Osteocyte (in vitro differentiated cells): ENCODE data around the gene FGF14. TPM values are rescaled to one million over a fixed set of nuclear protein-coding genes. Genes with fewer than 3 reads are reported as not detected.

Experiments
- DNase-seq: peaks from one replicate; pipeline ENCODE4 v3.0.0; 2021; ENCODE audit warnings: mixed read lengths; ENCODE audit not compliant: unreplicated experiment; ENCODE audit errors: extremely low spot score
- H3K27ac Mint-ChIP-seq: one replicate; pipeline ENCODE4 v1.8.0; 2021; ENCODE audit warnings: mild to moderate bottlenecking, mixed read lengths; ENCODE audit not compliant: unreplicated experiment
- H3K27me3 Mint-ChIP-seq: one replicate; pipeline ENCODE4 v1.8.0; 2021; ENCODE audit warnings: mixed read lengths; ENCODE audit not compliant: unreplicated experiment
- H3K36me3 Mint-ChIP-seq: one replicate; pipeline ENCODE4 v1.8.0; 2021; ENCODE audit warnings: mixed read lengths; ENCODE audit not compliant: unreplicated experiment
- H3K4me1 Mint-ChIP-seq: one replicate; pipeline ENCODE4 v1.8.0; 2021; ENCODE audit warnings: mixed read lengths; ENCODE audit not compliant: unreplicated experiment
- H3K4me3 Mint-ChIP-seq: one replicate; pipeline ENCODE4 v1.8.0; 2021; ENCODE audit warnings: mild to moderate bottlenecking, moderate library complexity, mixed read lengths; ENCODE audit not compliant: unreplicated experiment
- H3K9me3 Mint-ChIP-seq: one replicate; pipeline ENCODE4 v1.8.0; 2021; ENCODE audit warnings: mixed read lengths; ENCODE audit not compliant: unreplicated experiment
- CTCF ChIP-seq: fragments of 200-600 bp; sonication (generic); IDR thresholded peaks from 2 replicates; pipeline ENCODE4 v1.5.0; 2021; ENCODE audit warnings: antibody characterized with exemption, mild to moderate bottlenecking, moderate library complexity
- total RNA-seq: library from RNA; stranded (reverse); gene quantifications from 2 replicates; pipeline ENCODE4 v1.2.1, GENCODE V29; 2021

FGF14 gene
- total RNA-seq, 1 donor from 2014 or later: 0.24 TPM

DNA sequence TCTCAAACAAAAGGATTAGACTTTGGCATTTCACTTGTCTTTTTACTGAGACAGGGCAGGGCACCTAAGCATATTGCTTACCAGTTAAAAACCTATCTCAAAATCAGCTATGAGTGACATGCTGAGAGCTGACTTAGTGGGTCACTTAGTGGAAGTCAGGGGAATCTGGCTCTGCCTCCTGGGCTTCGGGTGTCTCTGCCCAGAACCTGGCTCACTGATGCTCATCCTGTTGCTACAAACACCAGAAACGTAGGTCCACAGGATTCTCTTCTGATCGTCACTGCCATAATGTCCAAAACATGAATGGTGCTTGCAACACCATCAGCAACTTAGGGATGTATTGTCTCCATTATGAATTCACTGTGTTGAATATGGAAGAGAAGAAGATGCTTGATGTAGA, 673.2 kb downstream of the FGF14 start:
- TF ChIP-seq CTCF: no peak
- no peak for DNase-seq
- Mint-ChIP-seq H3K27me3 (no peaks in the 10 kb centered on the region), H3K4me3 (no peak overlapping the region), H3K4me1 (peaks cover 52% of the 10 kb centered on the region), H3K27ac (no peak overlapping the region), H3K9me3 (no peaks in the 10 kb centered on the region), H3K36me3 (peaks cover 22% of the 10 kb centered on the region)

GRCh38 chr13:101728021-101728420, 673.8 kb downstream of the FGF14 start:
- H3K4me1 Mint-ChIP-seq: peaks cover 52% of the 10 kb centered on the region
- no peak overlapping the region for H3K4me3 Mint-ChIP-seq

DNA sequence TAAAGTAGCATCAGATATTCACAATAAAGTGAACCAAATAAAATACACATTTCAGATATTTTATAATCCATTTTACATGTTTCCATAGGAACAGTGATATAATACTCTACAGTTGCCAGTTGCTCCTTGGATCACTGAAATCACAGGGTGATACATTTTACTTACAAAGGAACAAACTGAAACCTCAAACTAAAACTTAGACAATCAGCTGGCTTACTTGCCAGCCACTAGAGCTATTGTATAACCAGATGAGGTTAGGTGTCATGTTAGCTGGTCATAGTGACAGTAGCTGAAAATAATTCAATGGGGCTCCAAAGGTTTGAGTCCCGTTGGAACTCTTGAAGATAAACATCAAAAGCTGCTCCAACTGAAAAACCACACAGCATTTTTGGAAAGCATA, 674.7 kb downstream of the FGF14 start:
- peaks cover 52% of the 10 kb centered on the region for H3K4me1 Mint-ChIP-seq
- H3K27ac Mint-ChIP-seq: no peak overlapping the region
- TF ChIP-seq CTCF: no peak
- no peak overlapping the region for H3K4me3 Mint-ChIP-seq
- no peaks in the 10 kb centered on the region for H3K9me3 Mint-ChIP-seq
- no peaks in the 10 kb centered on the region for H3K27me3 Mint-ChIP-seq
- DNase-seq: no peak
- H3K36me3 Mint-ChIP-seq: peaks cover 37% of the 10 kb centered on the region

More at GRCh38 chr13:101728021-101728420, 673.8 kb downstream of the FGF14 start:
- no peak for DNase-seq
- Mint-ChIP-seq H3K27ac (no peak overlapping the region), H3K9me3 (no peaks in the 10 kb centered on the region), H3K27me3 (no peaks in the 10 kb centered on the region), H3K36me3 (peaks cover 28% of the 10 kb centered on the region)
- no peak for TF ChIP-seq CTCF

DNA sequence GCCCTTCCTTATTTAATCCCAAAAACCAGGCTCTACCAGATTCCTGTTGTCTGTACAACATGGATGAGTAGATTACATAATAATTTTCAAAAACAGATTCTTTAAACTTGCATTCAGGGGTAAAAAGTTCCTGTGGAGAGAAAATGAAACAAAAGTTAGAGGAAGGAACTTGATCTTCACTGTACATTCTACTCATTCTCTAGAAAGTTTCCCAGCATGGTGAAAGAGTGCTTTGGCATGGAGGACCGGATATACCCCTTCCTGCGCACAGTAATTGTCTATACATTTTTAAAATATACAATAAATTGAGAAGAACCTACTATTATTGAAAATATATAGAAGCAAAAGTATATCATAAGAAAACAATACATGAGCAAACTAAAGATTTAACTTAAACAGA, 675.2 kb downstream of the FGF14 start:
- H3K9me3 Mint-ChIP-seq: no peaks in the 10 kb centered on the region
- peaks cover 41% of the 10 kb centered on the region for H3K36me3 Mint-ChIP-seq
- H3K4me3 Mint-ChIP-seq: no peak overlapping the region
- DNase-seq: no peak
- no peaks in the 10 kb centered on the region for H3K27me3 Mint-ChIP-seq
- no peak overlapping the region for H3K27ac Mint-ChIP-seq
- TF ChIP-seq CTCF: no peak
- peaks cover 51% of the 10 kb centered on the region for H3K4me1 Mint-ChIP-seq

- Mint-ChIP-seq H3K4me3 (no peak overlapping the region), H3K27ac (peak overlapping the region; percentile 47)
These were observed 683.4 kb downstream of the FGF14 start for GRCh38 chr13:101718496-101718895.

More at GRCh38 chr13:101718496-101718895, 683.4 kb downstream of the FGF14 start:
- no peak for DNase-seq
- TF ChIP-seq CTCF: no peak
- Mint-ChIP-seq H3K27me3 (no peaks in the 10 kb centered on the region), H3K4me1 (no peaks in the 10 kb centered on the region), H3K9me3 (no peaks in the 10 kb centered on the region), H3K36me3 (peaks cover 80% of the 10 kb centered on the region)
